GM12891 (cell line): ENCODE measurements around the gene VENTX.

Experiments
- POLR2A ChIP-seq: IDR thresholded peaks from 2 replicates; pipeline ENCODE4 v1.6.1; 2011; ENCODE audit warnings: low read depth, low read length, control low read depth
- POLR2AphosphoS5 ChIP-seq: IDR thresholded peaks from 2 replicates; pipeline ENCODE4 v1.6.1; 2011; ENCODE audit warnings: low read depth, low read length, control low read depth
- POU2F2 ChIP-seq: IDR thresholded peaks from 2 replicates; pipeline ENCODE4 v1.6.1; 2011; ENCODE audit warnings: low read depth, mild to moderate bottlenecking, control low read depth, low read length, moderate library complexity
- SPI1 ChIP-seq: IDR thresholded peaks from 2 replicates; pipeline ENCODE4 v1.6.1; 2011; ENCODE audit warnings: low read depth, low read length, control low read depth
- TAF1 ChIP-seq: IDR thresholded peaks from 2 replicates; pipeline ENCODE4 v1.6.1; 2011; ENCODE audit warnings: low read depth, low read length, control low read depth

DNA sequence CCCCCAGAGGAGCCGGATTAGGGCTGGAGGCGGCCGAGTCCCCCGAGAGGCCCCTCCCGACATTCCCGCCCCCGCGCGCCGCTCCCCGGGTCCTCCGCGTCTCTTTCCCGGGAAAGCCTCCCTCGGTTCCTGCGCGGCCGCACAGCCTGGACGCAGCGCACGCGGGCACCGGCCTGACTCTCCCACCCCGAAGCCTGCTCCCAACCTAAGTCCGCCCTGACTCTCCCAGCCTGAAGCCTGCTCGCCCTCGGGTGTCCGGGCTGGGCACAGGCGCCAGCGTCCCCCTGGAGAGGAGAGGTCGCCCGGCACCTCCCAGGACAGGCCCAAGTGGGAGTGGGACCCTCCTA, 441 bp upstream of the VENTX start:
- no peak for TF ChIP-seq POLR2A
- no peak for TF ChIP-seq TAF1
- no peak for TF ChIP-seq POLR2AphosphoS5
- TF ChIP-seq SPI1: no peak
- no peak for TF ChIP-seq POU2F2
